Measurements from ENCODE around the gene MRPL41. TPM values are rescaled to one million over a fixed set of nuclear protein-coding genes. Genes with fewer than 3 reads are reported as not detected.
"Not testable (repeated sequence)": the region's sequence is repeated elsewhere in the genome, so short reads cannot be mapped to it uniquely, and the experiment has no call there.

Gene MRPL41
- total RNA-seq, 1 experiment from 2014 or later: 62.2 TPM

DNA sequence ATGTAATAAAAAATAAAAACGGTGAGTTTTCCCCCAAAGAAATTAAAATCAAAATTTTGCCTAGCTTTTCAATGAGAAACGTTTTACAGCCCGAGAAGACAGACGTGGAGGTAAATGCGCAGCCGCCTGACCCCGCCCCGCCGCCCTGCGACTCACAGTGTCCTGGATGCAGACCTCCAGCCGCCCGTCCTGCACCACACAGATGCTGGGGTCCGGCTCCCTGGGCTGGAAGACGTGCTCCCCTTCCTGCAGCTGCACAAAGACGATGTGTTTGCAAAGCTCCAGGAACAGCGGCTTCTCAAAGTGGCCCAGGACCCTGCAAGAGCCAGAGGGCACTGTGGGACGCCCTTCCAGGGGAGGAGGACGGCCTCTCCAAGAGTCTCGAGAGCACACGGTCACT lies 9.2 kb upstream of the MRPL41 start:
- Histone ChIP-seq H3K27me3 (no peaks in the 10 kb centered on the region), H3K9me3 (no peaks in the 10 kb centered on the region), H3K36me3 (no peaks in the 10 kb centered on the region), H3K4me3 (no peak overlapping the region)
- no peak for DNase-seq

DNA sequence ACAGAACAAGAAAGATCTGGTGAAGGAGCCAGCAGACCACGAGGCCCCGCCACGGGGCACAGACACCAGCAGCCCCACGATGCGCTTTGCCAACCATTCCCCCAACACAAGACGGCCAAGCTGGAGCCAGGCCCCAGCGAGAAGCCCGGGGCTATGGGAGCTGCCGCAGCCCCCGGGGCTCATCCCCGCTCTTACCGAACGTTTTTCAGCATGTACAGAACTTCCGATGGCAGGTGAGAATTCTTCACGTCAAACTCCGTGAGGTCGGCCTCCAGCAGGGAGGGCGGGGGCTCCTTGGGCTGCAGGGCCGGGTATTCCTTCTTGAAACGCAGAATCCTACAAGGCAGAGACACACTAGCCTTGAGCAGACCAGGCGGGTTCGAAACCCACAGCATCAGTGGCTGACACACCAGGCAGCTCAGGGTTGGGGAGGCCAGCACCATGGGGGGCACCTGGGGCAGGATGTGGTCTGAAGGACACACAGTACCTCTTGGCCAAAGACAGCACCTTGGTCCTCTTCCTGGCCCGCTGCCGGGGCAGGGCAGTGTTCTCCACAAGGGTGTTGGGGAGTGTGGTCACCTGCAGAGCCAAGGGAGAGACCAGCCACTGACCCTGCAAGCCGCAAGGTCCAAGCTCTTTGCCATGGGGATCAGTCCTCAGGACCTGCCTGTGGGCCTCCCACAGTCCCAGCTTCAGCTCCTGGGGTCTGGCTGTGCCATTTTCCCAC lies 8.3 kb upstream of the MRPL41 start:
- H3K27me3 ChIP-seq: no peaks in the 10 kb centered on the region
- H3K9me3 ChIP-seq: no peaks in the 10 kb centered on the region
- DNase-seq: no peak
- no peaks in the 10 kb centered on the region for H3K36me3 ChIP-seq
- no peak overlapping the region for H3K4me3 ChIP-seq

DNA sequence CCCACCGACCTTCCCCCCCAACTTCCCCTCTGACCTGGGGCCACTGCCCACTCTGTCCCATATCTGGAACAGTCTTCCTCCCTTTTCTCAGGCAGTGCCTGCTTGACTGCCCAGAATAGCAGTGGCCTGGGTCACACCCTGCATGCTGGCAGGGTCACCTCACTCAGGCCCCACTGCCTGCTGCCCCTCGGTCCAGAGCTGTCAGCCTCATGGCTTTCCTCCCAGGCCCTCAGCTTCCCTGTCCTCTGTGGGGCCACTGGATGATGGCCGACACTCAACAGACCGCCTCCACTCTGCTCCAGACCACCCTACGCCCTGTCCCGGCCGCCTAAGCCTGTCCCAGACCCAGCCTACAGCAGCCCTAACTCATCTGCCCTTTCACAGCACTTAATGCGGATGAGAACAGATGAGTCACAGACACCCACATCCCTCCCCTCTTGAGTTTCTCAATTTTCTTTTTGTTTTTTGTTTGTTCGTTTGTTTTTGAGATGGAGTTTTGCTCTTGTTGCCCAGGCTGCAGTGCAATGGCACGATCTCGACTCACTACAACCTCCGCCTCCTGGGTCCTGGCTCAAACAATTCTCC lies 7.4 kb upstream of the MRPL41 start:
- no peak for DNase-seq

DNA sequence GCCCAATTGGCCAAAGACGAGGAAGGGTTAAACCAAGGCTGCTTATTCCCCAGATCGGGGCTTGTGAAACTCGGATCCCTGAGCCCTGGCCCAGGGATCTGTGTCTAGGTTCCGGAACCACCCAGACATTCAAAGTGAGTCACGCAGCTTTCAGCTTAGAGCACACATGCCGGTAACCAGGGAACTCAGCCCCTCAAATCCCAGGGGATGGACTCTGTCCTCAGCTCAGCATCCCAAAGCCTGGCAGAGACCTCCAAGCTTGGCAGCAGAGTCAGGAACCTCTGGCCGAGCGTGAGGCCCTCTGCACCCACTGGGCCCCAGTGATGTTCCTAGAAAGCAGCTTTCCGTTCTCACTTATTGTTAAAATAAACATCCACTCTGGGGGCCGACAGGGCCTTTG lies 6.6 kb upstream of the MRPL41 start:
- Histone ChIP-seq H3K27me3 (no peaks in the 10 kb centered on the region), H3K4me3 (no peak overlapping the region)
- no peak for DNase-seq

More for the DNA sequence above, 7.4 kb upstream of the MRPL41 start:
- Histone ChIP-seq H3K4me3 (no peak overlapping the region), H3K36me3 (no peaks in the 10 kb centered on the region), H3K27me3 (no peaks in the 10 kb centered on the region), H3K9me3 (no peaks in the 10 kb centered on the region)

DNA sequence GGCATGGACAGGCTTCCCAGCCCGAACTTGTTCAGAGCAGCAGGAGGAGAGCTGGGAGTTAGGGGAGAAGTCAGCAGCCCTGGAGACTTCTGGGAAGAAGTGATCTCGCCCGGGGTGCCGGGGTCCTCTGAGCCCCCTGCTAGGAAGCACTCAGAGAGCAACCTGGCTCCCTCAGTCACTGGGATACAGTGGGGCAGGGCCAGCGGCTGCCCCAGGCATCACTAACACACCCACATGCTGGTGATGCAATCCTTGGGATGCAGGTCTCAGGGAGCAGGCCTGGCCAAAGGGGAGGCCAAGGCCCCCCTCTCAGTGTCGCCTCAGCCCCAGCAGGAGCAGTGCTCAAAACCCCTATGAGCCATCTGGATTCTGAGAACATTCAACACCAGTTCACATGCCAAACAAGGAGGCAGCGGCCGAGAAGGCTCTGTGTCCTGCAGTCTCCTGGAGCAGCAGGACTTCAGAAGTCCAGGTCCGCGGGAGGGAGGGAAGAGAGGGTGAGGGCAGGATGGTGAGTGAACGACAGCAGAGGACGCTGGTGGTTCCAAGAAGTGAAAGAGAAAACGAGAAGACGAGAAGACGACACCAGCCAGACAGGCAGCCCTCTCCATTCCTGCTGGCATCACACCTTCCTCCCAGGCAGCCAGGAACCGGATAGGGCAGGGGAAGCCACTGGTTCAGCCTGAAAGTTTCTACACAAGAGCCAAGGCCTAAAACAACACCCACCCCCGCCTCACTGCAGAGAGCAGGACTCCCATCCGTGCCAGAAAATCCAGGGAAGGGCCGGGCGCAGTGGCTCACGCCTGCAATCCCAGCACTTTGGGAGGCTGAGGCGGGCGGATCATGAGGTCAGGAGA lies 3.8 kb upstream of the MRPL41 start:
- no peak for DNase-seq
- Histone ChIP-seq H3K4me3 (no peak overlapping the region), H3K9me3 (no peaks in the 10 kb centered on the region), H3K36me3 (peaks cover 4% of the 10 kb centered on the region; the same call in 1 of the 2 replicates), H3K27me3 (no peaks in the 10 kb centered on the region)

More for the DNA sequence above, 6.6 kb upstream of the MRPL41 start:
- no peaks in the 10 kb centered on the region for H3K36me3 ChIP-seq
- no peaks in the 10 kb centered on the region for H3K9me3 ChIP-seq

DNA sequence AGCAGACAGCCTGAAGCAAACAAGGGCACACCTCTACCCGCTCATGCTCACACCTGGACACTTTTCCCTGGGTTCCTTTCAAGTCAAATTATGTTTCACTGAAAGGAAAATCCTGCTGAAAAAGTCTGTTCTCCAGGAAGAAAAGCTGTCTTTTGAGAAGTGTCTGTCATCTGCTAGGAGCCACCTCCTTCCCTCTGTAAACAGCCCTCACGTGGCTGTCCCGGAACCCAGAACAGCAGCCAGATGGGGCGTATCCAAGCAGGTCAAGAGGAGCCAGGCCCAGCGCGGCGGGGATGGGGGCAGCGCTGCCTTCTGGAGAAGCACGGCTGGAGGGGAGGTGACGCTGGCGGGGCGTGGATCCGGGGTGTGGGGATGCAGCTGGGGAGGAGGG lies 1.5 kb upstream of the MRPL41 start, which contains the start of gene PNPLA7:
PNPLA7 (minus strand) TSS at position 172 of the 391 bp plus-strand sequence. CDS start 205 bp downstream, outside the sequence.
- Histone ChIP-seq H3K36me3 (peaks cover 13% of the 10 kb centered on the region), H3K4me3 (peak within 1 kb of the TSS; percentile 66), H3K9me3 (no peaks in the 10 kb centered on the region), H3K27me3 (no peaks in the 10 kb centered on the region)
- DNase-seq: peak; percentile 76

DNA sequence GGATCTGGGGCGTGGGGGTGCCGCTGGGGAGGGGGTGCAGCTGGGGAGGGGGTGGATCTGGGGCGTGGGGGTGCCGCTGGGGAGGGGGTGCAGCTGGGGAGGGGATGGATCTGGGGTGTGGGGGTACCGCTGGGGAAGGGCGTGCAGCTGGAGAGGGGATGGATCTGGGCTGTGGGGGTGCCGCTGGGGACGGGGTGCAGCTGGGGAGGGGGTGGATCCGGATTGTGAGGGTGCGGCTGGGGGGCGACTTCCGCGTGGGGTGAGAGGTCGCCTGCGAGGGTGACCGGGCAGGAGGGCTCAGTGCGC lies 768 bp upstream of the MRPL41 start:
- Histone ChIP-seq H3K4me3 (peak overlapping the region; percentile 66), H3K36me3 (peaks cover 20% of the 10 kb centered on the region)
- not testable (repeated sequence) for H3K27me3 ChIP-seq, H3K9me3 ChIP-seq, DNase-seq

DNA sequence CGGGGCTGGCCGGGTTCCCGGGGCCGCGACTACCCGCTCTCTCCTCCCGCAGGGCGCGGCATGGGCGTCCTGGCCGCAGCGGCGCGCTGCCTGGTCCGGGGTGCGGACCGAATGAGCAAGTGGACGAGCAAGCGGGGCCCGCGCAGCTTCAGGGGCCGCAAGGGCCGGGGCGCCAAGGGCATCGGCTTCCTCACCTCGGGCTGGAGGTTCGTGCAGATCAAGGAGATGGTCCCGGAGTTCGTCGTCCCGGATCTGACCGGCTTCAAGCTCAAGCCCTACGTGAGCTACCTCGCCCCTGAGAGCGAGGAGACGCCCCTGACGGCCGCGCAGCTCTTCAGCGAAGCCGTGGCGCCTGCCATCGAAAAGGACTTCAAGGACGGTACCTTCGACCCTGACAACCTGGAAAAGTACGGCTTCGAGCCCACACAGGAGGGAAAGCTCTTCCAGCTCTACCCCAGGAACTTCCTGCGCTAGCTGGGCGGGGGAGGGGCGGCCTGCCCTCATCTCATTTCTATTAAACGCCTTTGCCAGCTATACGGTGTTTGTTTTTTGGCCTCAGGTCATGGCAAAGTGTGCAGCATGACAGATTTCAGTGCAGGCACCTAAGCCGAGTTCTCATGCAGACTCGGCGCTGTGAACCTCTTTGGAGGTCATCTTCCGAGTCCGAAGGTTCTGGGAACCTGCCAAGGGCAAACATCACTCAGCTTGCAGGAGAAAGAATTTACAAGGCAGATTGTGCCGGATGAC lies 516 bp downstream of the MRPL41 start:
- Histone ChIP-seq H3K36me3 (peaks cover 29% of the 10 kb centered on the region), H3K4me3 (peak overlapping the region; percentile 66), H3K27me3 (no peaks in the 10 kb centered on the region), H3K9me3 (no peaks in the 10 kb centered on the region)
- no peak for DNase-seq

DNA sequence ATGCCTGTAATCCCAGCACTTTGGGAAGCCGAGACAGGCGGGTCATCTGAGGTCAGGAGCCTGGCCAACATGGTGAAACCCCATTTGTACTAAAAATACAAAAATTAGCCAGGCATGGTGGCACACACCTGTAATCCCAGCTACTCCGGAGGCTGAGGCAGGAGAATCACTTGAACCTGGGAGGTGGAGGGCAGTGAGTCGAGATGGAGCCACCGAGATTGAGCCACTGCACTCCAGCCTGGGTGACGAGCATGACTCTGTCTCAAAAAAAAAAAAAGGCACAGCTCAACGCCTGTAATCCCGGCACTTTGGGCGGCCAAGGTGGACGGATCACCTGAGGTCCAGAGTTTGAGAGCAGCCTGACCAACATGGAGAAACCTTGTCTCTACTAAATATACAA lies 2.0 kb downstream of the MRPL41 start:
- H3K27me3 ChIP-seq, H3K9me3 ChIP-seq, DNase-seq, H3K4me3 ChIP-seq: not testable (repeated sequence)
- H3K36me3 ChIP-seq: peaks cover 43% of the 10 kb centered on the region

DNA sequence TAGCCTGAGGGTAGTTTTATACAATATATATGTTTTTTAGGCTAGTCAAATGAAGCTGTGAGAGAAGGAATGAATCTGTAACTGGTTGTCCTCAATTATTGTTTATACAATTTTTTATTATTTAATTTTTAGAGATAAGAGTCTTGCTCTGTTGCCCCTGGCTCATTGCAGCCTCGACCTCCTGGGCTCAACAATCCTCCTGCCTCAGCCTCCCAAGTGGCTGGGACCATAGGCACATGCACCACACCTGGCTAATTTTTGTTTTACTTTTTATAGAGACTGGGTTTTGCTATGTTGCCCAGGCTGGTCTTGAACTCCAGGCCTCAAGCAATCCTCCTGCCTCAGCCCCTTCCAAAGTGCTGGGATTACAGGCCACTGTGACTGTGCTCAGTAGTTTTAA lies 2.7 kb downstream of the MRPL41 start:
- H3K27me3 ChIP-seq: no peaks in the 10 kb centered on the region
- DNase-seq: no peak

DNA sequence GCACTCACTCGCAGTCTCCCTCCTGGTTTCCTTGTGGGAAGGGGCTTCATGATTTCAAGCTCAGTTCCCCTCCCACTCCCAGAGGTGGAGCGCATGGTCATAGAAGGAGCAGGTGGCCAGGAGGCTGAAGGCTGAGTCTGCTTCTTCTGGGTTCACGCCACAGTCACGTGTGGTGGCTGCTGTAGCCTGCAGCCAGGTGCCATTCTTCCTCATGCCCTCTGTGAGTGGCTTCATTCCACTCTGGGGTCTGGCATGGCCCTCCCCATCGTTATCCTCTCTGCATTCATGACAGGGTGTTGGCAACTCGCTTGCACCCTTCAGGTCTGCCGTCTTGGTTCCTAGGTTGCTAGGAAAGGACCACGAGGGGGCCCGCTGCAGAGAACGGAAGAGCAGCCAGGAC lies 3.5 kb downstream of the MRPL41 start:
- no peaks in the 10 kb centered on the region for H3K9me3 ChIP-seq
- DNase-seq: no peak
- H3K4me3 ChIP-seq: no peak overlapping the region
- H3K27me3 ChIP-seq: no peaks in the 10 kb centered on the region
- H3K36me3 ChIP-seq: peaks cover 58% of the 10 kb centered on the region

More for the DNA sequence above, 2.7 kb downstream of the MRPL41 start:
- no peaks in the 10 kb centered on the region for H3K9me3 ChIP-seq
- H3K36me3 ChIP-seq: peaks cover 50% of the 10 kb centered on the region
- H3K4me3 ChIP-seq: no peak overlapping the region

DNA sequence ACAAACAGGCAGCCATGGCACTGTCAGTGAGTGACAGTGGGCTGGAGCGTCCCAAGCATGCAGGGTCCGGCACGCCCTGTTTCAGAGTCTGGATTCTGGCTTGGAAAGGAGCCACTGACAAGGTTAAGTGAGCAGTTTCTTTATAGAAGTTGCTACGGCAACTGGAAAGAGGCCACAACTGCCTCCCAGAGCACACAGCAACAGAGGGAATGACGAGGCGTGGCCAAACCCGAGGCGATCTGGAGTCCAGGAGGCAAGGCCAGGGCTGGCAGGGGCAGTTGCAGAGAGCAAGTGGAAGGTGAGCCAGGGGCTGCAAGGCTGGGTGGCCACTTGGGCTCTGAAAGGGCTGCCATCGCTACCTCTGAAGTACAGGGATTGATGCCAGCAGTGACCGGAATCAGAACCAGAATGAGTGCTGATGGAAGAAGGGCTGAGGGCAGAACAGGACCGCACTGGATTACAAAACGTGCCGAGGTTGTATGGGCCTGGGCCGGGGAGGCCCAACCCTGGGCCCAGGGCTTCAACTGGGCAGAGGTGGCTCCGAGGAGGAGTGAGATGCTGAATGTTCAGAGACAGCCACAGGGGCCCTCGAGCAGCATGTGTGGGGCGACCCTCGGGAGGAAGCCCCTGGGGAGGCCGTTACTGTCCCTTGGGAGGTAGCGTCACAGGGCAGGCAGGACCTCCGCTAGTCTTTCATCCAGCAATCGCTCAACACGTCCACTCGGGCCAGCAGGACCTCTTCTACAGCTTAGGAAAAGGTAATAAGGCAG lies 4.6 kb downstream of the MRPL41 start:
- Histone ChIP-seq H3K9me3 (no peaks in the 10 kb centered on the region), H3K27me3 (no peaks in the 10 kb centered on the region), H3K4me3 (no peak overlapping the region), H3K36me3 (peaks cover 62% of the 10 kb centered on the region)
- DNase-seq: no peak

DNA sequence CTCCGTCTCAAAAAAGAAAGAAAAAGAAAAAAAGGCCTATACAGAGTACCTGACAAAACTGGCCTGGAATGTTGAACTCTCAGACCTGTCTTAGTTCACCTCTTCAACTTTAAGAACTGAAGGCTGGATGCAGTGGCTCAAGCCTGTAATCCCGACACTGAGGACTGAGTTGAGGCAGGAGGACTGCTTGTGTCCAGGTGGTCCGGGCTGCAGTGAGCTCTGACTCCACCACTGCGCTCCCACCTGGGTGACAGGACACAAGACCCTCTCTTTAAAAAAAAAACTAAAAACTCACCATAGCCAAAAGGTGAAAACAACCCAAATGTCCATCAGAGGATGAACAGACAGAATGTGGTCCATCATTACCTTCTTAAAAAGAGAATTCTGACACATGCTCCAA lies 6.4 kb downstream of the MRPL41 start:
- no peak for DNase-seq
- Histone ChIP-seq H3K4me3 (no peak overlapping the region), H3K36me3 (peaks cover 61% of the 10 kb centered on the region), H3K27me3 (no peaks in the 10 kb centered on the region), H3K9me3 (no peaks in the 10 kb centered on the region)

DNA sequence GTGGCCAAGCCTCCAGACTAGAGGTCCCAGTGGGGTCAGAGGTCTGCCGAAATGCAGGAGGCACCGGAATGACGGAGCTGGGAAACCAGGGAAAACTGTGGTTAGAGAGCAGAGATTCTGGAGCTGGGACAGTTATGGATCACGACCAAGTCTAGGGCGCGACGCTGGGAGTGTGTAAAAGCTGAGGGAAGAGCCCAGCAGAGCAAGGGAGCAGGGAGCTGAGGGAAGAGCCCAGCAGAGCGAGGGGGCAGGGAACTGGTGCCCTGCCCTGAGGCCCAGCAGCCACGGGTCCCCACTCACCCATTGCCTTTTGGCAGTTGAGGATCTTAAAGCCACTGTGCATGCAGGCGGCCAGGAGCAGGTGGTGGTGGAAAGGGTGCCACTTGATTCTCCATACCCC lies 12.5 kb downstream of the MRPL41 start:
- H3K36me3 ChIP-seq: peaks cover 30% of the 10 kb centered on the region
- no peaks in the 10 kb centered on the region for H3K9me3 ChIP-seq
- H3K4me3 ChIP-seq: no peak overlapping the region
- DNase-seq: no peak
- H3K27me3 ChIP-seq: no peaks in the 10 kb centered on the region

DNA sequence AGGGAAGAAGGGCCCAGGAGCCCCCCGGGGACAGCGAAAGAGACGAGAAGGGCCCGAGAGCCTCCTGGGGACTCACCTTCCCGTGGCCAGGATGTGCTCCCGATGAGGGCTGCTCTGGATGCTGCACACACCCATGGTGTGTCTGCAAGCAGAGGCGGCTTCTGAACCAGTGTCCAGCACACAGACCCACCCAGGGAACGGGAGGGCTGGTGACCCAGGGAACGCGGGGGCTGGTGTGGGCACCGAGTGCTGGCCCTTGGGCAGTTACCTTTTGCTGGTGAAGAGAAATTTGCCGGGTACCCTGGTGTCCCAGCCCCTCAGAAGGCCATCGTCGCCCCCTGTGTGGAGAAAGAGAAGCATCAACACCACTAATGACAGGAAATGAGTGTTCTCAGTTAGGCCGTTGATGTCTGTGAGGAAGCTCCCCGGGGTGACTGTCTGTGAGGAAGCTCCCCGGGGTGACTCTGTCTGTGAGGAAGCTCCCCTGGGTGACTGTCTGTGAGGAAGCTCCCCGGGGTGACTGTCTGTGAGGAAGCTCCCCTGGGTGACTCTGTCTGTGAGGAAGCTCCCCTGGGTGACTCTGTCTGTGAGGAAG lies 13.2 kb downstream of the MRPL41 start:
- no peak for DNase-seq
- H3K9me3 ChIP-seq: no peaks in the 10 kb centered on the region
- peaks cover 23% of the 10 kb centered on the region for H3K36me3 ChIP-seq
- no peaks in the 10 kb centered on the region for H3K27me3 ChIP-seq
- no peak overlapping the region for H3K4me3 ChIP-seq

DNA sequence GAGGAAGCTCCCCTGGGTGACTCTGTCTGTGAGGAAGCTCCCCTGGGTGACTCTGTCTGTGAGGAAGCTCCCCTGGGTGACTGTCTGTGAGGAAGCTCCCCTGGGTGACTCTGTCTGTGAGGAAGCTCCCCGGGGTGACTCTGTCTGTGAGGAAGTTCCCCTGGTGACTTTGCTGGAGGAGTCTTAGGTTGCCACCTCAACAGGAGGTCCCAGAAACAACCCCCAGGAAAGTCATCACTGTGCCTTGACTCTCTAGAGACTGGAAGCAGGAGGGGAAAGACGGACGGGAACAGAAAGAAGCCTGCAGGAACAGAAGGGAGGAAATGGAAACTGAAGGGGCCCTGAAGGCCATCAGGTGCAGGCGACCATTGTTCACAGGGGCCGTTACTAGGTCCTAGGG lies 16.8 kb downstream of the MRPL41 start:
- not testable (repeated sequence) for DNase-seq, H3K9me3 ChIP-seq, H3K4me3 ChIP-seq, H3K27me3 ChIP-seq
- peaks cover 30% of the 10 kb centered on the region for H3K36me3 ChIP-seq

Measured in MG63 (cell line).